Muscle of back (tissue), 11 donors: ENCODE measurements around the gene PSMB3. TPM values are rescaled to one million over a fixed set of nuclear protein-coding genes. Genes with fewer than 3 reads are reported as not detected.
"Not testable (repeated sequence)": the region's sequence is repeated elsewhere in the genome, so short reads cannot be mapped to it uniquely, and the experiment has no call there.

Experiments
- DNase-seq, 3 donors: peaks; one replicate each; pipeline versions ENCODE4 v3.0.0 to v3.0.0-alpha.2; 2013
- polyA plus RNA-seq, 10 donors: library from polyadenylated mRNA; unstranded; fragments of 120-200 nt; gene quantifications; one replicate each; pipeline ENCODE4 v1.2.1, GENCODE V29; 2013; ENCODE audit not compliant: insufficient read length in 10 of 10

Gene PSMB3
- polyA plus RNA-seq, 10 donors, result 61.0 to 83.2 (median 76.3) TPM

- DNase-seq, result not testable (repeated sequence)
These were observed 37.7 kb downstream of the PSMB3 start for GRCh38 chr17:38790148-38790707.

- DNase-seq, result no peak
These were observed 38.6 kb downstream of the PSMB3 start for GRCh38 chr17:38791162-38791561.

GRCh38 chr17:38794221-38794620 lies 41.7 kb downstream of the PSMB3 start:
- no peak for DNase-seq

- no peak for DNase-seq
These were observed 44.1 kb downstream of the PSMB3 start for GRCh38 chr17:38796451-38797157.

- no peak for DNase-seq
These were observed 44.6 kb downstream of the PSMB3 start for GRCh38 chr17:38797158-38797490.

GRCh38 chr17:38797828-38798227 lies 45.3 kb downstream of the PSMB3 start:
- no peak for DNase-seq

GRCh38 chr17:38798614-38799500 lies 46.3 kb downstream of the PSMB3 start:
- DNase-seq, result peak; percentile 17 to 83 (median 57)

- peak; percentile 94 to 98 (median 97) for DNase-seq
These were observed 47.1 kb downstream of the PSMB3 start, which contains the start of gene PIP4K2B for GRCh38 chr17:38799501-38800236. Gene PIP4K2B, minus strand, starts transcription at chr17:38799556. Its CDS starts 132 bp downstream, at chr17:38799424.

- DNase-seq, result no peak
These were observed 47.8 kb downstream of the PSMB3 start for GRCh38 chr17:38800237-38800760.

- no peak for DNase-seq
These were observed 57.3 kb downstream of the PSMB3 start for GRCh38 chr17:38809828-38810227.

Other genes starting within 250 kb of the PSMB3 start
- 1 to 10 TPM in 7 of 10 donors, under 1 TPM in 3; 0.82 to 2.2 (median 1.2) TPM for gene SRCIN1, start 146.8 kb upstream of the PSMB3 start, polyA plus RNA-seq
- under 1 TPM; 0.31 to 0.65 (median 0.51) TPM for gene EPOP, start 77.8 kb upstream of the PSMB3 start, polyA plus RNA-seq
- gene MLLT6, start 47.5 kb upstream of the PSMB3 start, polyA plus RNA-seq, result 10 to 100 TPM; 48.5 to 86.8 (median 59.7) TPM
- 10 to 100 TPM; 12.0 to 18.9 (median 13.4) TPM for gene CISD3, start 22.4 kb upstream of the PSMB3 start, polyA plus RNA-seq
- 10 to 100 TPM; 28.1 to 44.9 (median 34.3) TPM for gene PCGF2, start 4.4 kb upstream of the PSMB3 start, polyA plus RNA-seq
- gene PIP4K2B, start 46.8 kb downstream of the PSMB3 start, polyA plus RNA-seq, result 10 to 100 TPM; 58.4 to 71.2 (median 65.3) TPM
- gene CWC25, start 72.6 kb downstream of the PSMB3 start, polyA plus RNA-seq, result 10 to 100 TPM; 11.4 to 17.0 (median 13.3) TPM
- gene RPL23, start 101.0 kb downstream of the PSMB3 start, polyA plus RNA-seq, result 1,000 to 10,000 TPM; 2,560 to 3,456 (median 2,921) TPM
- gene LASP1, start 117.3 kb downstream of the PSMB3 start, polyA plus RNA-seq, result 100 to 1,000 TPM in 2 of 10 donors, 10 to 100 TPM in 8; 72.6 to 119 (median 85.9) TPM
- gene FBXO47, start 214.7 kb downstream of the PSMB3 start, polyA plus RNA-seq, result under 1 TPM in 1 of 10 donors, not detected in 9; 0.12 TPM